UCSD-AML1 (cell line): ENCODE measurements around the gene LINGO4.
"Not testable (repeated sequence)": the region's sequence is repeated elsewhere in the genome, so short reads cannot be mapped to it uniquely, and the experiment has no call there.

ENCODE experiments used
- DNase-seq: peaks from one replicate; lab custom pipeline; 2025; ENCODE audit not compliant: unreplicated experiment; lab: John Stamatoyannopoulos, UW

The LINGO4 gene

DNA sequence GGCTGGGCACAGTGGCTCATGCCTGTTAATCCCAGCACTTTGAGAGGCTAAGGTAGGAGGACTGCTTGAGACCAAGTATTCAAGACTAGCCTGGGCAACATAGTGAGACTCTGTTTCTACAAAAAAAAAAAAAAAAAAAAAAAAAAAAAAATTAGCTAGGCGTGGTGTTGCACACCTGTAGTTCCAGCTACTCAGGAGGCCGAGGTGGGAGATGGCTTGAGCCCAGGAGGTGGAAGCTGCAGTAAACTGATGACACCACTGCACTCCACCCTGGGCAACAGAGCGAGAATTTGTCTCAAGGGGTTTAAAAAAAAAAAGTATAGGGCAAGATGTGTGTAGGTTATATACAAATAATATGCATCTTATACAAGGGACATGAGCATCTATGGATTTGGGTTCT, 17.5 kb downstream of the LINGO4 start:
- DNase-seq, result no peak

GRCh38 chr1:151783796-151784195, 21.4 kb downstream of the LINGO4 start:
- no peak for DNase-seq

GRCh38 chr1:151782741-151783140, 22.5 kb downstream of the LINGO4 start:
- no peak for DNase-seq

DNA sequence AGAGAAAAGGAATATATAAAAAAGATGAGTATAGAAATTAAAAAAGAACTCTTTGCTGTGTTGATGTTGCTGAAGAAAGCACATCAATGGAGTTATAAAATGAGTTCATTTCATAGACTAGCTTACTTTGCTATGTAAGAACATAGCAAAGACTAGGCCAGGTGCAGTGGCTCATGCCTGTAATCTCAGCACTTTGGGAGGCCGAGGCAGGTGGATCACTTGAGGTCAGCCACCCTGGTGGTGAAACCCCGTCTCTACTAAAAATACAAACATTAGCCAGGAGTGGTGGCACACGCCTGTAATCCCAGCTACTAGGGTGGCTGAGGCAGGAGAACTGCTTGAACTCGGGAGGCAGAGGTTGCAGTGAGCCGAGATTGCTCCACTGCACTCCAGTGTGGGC, 23.2 kb downstream of the LINGO4 start:
- DNase-seq, result not testable (repeated sequence)

GRCh38 chr1:151780736-151781135, 24.5 kb downstream of the LINGO4 start:
- DNase-seq, result not testable (repeated sequence)

GRCh38 chr1:151779852-151780251, 25.4 kb downstream of the LINGO4 start:
- DNase-seq, result no peak

DNA sequence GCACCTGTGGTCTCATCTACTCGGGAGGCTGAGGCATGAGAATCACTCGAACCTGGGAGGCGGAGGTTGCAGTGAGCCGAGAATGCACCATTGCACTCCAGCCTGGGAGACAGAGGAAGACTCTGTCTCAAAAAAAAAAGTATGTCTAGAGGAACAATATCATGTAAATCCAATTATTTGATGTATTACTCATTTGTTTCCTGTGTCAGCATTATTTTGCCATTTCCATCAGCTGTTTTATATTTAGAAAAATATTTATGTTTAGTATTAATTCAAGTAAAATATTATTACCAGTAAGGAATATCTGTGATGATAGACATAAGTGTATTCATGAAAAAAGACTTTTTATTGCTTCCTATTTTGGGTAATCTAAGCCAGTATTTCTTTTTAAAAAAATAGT, 27.9 kb downstream of the LINGO4 start:
- no peak for DNase-seq

DNA sequence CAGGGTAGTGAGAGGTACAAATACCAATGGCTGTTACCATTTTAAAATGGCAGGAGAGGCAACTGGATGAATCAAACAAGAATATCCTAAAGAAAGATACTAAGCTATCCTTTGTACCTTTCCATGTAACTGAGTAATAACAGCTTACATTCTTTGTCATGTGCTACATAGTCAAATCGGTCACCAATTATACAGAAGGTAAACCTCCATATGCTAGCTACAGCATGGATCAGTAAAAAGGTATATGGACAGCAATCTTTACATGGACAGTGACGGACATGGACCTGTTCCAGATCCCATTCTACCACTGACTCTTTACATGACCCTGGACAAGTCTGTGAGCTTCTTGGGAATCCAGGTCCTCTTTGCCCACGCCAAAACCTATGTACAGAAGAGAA, 28.6 kb downstream of the LINGO4 start:
- DNase-seq, result no peak

DNA sequence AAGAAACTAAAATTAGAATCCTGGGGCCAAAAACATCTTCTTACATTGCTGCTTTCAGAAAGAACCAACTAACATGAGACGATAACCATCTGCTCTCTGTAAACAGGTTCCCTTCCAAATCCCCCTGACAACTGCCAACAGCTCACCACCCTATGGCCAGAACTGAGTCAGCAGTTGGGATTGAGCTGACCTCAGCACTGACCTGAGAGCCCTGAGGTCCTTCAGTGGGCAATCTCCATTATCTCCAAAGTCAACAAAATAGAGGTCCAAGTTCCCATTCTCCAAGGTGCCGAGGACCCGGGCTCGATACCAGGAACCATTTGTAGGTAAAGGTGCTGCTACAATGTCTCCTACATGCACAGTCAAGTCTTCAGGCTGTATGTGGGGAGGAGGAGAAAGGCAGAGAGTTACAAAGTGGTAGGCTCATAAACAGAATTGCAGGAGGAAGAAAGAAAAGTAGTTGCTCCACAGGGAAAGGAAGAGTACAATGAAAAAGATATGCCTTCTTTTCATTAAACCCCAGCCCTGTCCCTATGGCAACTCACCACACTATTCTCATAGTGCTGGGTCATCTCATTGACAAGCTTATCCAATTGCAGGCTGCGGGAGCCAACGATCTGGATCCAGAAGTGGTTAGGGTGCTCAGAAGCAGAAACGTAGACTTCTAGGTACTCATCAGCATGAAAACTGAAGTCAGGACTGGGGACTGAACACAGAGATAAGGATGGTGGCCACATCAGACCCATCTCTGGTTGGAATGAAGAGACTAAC, 29.1 kb downstream of the LINGO4 start:
- no peak for DNase-seq

- DNase-seq, result no peak
These were observed 30.8 kb downstream of the LINGO4 start for GRCh38 chr1:151774256-151774922.

GRCh38 chr1:151773702-151774101, 31.5 kb downstream of the LINGO4 start:
- DNase-seq, result no peak

GRCh38 chr1:151769270-151769669, 35.9 kb downstream of the LINGO4 start:
- not testable (repeated sequence) for DNase-seq

GRCh38 chr1:151768351-151769066, 36.7 kb downstream of the LINGO4 start:
- DNase-seq, result not testable (repeated sequence)

DNA sequence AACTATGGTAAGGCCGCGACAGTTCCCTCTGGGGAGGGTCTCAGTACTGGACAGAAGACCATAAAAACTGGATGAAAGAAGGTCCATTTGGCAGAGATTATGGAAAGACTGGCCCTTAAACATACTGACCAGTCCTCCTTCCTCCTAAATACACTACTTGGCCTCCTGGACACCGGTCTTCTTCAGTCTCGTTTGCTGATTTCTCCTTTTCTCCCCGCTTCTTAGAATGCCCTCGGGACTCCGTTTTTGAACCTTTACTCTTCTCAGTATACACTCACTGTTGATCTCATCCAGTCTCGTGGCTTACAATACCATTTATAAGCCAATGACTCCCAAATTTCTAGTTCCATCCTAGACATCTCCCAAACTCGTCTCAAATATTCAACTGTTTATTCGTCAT, 41.2 kb downstream of the LINGO4 start:
- DNase-seq, result no peak

DNA sequence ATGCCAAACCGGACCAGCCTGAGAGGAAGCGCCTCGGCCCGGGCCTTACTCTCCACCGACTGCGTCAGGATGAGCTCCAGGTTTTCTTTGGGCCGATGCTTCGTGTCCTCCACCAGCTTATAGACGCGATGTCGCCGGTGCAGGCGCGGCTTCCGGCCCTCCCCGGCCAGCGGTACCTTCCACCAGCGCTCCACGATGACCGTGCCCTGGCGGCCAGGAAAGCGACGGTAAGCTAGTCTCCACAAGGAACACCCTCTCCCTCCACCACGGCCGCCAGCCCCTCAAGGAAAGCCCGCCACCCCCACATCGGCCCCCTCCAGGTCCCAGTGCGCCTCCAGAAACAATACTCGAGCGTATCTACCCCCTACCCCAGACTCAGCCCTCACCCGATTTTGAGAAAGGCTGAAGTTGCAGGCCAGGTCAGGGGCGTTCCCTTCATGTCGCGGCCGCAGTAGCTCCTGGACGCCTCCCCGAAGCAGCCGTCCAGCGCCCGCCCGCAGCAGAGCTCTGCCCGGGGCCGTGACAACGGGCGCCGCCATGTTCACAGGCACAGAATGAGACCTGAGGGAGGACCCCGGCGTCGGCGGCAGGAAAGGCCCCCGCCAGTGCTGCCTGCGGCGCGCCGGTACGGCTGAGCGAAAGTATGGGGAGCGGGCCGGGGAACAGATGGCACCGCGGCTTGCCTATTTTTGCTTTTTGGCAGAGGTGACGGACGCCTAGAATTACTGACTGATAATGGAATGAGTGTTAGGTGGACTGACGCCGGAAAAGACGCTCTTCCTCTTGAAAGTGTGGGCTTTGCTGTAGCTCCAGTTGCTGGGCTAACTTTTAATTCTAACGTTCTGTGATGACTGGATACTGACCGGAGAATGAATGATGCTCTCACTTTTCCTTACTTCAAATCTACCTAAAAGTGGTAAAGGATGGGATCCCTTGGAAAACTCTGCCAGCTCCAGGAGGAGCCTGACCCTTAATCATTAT, 42.0 kb downstream of the LINGO4 start, which contains the start of gene MRPL9:
Gene MRPL9, minus strand, starts transcription at position 556 of the 981 bp plus-strand sequence. Its CDS starts 17 bp downstream, at position 539.
- peak; percentile 83 for DNase-seq

GRCh38 chr1:151760597-151761385, 44.4 kb downstream of the LINGO4 start:
- no peak for DNase-seq

GRCh38 chr1:151759241-151759640, 46.0 kb downstream of the LINGO4 start:
- DNase-seq, result no peak

- DNase-seq, result no peak
These were observed 48.9 kb downstream of the LINGO4 start for GRCh38 chr1:151756291-151756690.
